A204.1 (cell line): ENCODE results near the gene PAQR3.
"Not testable (repeated sequence)": the region's sequence is repeated elsewhere in the genome, so short reads cannot be mapped to it uniquely, and the experiment has no call there.

Experiments
- FAIRE-seq: peaks from 2 replicates; lab custom pipeline; 2012; peaks lifted over from hg19 to GRCh38; lab: Jason Lieb, UNC

Gene PAQR3

GRCh38 chr4:78926826-78927225 is 12.4 kb downstream of the PAQR3 start:
- FAIRE-seq, result no peak

- FAIRE-seq, result no peak
Observed at GRCh38 chr4:78923464-78924312, 15.6 kb downstream of the PAQR3 start.

GRCh38 chr4:78922207-78922606 is 17.0 kb downstream of the PAQR3 start:
- FAIRE-seq, result no peak

DNA sequence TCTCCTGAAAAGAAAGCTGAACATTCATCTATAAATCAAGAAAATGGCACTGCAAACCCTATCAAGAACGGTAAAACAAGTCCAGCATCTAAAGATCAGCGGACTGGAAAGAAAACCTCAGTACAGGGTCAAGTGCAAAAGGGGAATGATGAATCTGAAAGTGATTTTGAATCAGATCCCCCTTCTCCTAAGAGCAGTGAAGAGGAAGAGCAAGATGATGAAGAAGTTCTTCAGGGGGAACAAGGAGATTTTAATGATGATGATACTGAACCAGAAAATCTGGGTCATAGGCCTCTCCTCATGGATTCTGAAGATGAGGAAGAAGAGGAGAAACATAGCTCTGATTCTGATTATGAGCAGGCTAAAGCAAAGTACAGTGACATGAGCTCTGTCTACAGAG is 28.6 kb downstream of the PAQR3 start:
- no peak for FAIRE-seq

DNA sequence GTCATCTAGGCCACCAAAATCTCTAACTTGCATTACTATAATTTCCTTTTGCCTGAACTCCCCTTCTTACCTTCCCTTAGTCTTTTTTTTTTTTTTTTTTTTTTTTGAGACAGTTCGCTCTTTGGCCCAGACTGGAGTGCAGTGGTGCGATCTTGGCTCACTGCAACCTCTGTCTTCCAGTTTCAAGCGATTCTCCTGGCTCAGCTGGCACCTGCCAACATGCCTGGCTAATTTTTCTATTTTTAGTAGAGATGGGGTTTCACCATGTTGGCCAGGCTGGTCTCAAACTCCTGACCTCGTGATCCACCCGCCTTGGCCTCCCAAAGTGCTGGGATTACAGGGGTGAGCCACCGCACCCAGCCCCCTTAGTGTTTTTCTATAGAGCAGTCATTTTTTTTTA is 30.3 kb downstream of the PAQR3 start:
- FAIRE-seq, result not testable (repeated sequence)

GRCh38 chr4:78907638-78908037 is 31.6 kb downstream of the PAQR3 start:
- FAIRE-seq, result no peak

DNA sequence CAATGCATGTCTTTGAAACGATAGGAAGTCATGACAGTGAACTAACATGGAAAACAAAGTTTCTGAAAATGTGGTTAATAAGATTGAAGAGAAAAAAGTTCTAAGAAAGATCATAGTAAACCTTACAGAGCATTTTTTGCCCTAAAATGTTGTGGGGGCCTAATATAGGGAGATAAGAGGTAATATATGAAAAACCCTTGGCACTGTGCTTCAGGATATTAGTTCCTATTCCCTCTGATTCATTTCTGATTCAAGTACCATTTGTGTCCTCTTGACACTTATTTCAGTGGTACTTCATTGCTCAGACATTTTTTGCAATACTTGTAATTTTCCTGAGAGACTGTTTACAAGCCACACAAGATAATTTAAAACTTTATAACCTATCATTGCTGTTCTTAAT is 35.1 kb downstream of the PAQR3 start:
- no peak for FAIRE-seq

GRCh38 chr4:78902298-78902697 is 36.9 kb downstream of the PAQR3 start:
- no peak for FAIRE-seq

GRCh38 chr4:78901882-78902281 is 37.4 kb downstream of the PAQR3 start:
- no peak for FAIRE-seq

DNA sequence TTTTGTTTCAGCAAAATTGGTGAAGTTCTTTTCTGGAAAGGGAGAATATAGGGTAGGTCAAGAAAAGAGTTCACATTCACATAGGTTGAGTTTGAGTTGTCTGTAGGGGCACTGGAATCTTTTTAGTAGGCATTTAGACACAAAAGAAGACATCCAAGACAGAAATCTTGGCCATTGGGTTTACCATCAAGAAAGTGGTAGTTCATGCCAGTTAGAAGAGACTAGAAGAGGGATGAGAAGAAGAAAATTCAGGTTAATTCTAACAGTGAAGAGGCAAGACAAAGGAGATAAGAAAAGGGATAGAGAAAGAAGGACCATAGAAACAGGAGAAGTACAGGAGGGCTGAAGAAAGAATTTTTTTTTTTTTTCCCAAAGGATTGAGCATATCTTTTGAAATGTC is 39.9 kb downstream of the PAQR3 start:
- FAIRE-seq, result no peak

DNA sequence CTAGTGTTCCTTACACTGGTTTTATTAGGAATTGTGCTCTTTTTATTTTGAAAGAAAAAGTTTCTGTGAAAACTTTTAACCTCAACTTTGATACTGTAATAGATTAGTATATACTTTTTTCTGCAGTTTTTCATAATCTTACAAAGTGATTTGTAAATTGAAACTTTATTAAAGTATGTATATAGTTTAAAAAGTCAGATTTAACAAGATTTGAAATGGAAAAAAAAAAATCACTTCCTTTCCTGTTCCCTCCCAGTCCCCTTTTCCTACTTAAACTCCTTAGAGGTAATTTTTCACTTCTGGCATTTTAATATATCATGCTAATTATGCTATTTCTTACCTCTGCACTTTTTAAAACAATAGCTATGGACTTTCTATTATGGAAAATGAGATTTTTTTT is 49.3 kb downstream of the PAQR3 start:
- no peak for FAIRE-seq

- no peak for FAIRE-seq
Observed at GRCh38 chr4:78885598-78885997, 53.6 kb downstream of the PAQR3 start.

DNA sequence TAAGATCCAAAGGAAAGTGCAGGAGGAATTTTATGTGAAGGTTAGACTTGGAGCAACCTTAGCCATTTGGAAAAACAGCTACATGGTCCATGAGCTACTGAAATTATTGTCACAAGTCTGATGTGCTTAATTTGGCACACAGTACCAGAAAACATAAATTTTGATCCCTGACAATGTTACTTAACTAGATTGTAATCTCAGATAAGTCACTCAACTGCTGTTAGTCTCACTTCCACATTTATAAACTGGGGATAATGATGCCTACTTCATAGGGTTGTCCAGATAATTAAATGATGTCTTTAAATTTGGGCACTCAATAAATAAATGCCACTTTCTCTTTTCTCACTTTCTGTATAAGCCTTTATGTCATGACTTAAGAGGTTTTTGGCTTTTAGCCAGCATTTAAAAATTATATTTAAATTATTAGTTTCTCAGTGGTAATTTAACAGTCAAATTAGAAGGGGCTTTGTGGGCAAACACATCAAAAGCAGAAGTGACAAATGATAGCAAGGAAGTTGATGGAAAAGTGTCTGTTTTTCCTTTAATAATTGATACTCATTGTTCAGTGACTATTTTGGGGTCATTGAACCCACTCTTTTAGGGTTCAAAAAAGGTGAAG is 58.3 kb downstream of the PAQR3 start:
- no peak for FAIRE-seq

DNA sequence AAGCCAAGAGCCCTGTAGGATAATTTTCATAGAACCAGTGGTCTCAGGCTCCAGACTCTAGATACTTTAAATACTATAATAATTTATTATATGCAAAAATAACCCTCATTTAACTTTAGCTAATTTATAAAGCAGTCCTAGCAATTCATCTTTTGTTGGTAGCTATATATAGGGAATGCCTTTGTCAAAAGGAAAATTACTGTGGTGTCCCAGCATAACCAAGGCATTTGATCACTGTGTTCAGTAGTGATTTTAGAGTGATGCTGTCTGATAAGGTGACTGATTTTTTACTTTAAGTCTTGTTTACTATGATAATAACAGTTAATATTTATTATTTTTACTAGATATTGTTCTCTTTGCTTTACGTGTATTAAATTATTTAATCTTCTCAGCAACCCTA is 61.2 kb downstream of the PAQR3 start:
- no peak for FAIRE-seq

DNA sequence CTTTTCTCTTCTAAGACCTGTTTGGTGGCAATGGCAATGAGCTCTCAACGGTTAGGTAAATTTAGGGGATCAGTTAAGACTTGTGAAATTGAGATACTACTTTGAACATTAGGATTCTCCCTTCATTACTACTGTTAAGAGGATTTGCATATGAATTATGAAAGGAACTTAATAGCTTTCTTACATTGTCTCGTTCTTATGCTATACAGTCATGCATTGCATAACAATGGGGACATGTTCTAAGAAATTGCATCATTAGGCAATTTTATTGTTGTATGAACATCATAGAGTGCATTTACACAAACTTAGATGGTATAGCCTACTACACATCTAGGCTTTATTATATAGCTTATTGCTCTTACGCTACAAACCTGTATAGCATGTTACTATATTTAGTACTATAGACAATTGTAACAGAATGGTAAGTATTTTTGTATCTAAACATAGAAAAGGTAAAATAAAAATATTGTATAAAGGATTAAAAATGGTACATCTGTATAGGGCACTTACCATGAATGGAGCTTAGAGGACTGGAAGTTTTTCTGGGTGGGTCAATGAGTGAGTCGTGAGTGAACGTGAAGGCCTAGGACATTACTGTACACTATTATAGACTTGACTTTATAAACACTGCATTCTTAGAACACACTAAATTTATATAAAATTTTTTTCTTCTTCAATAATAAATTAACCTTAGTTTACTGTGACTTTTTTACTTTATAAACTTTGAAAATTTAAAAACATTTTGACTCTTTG is 62.5 kb downstream of the PAQR3 start:
- peak; percentile 48 for FAIRE-seq

DNA sequence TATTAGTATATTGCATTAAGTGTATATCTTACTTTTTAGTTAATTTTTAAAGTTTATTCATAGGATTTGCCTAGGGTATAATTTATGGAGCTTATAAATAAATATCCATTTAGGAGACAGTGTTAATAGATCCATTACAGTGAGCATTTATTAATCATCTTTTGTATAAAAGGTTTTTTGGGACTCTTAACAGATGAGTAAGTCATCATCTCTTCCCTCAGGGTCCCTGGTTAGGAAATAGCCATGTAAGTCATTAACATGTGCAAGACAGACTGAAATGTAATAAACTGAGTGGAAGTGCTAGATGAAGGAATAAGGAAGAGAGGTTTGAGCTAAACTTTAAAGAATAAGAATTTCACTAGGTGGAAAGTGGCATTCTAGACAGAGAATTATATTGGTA is 69.2 kb downstream of the PAQR3 start:
- no peak for FAIRE-seq

DNA sequence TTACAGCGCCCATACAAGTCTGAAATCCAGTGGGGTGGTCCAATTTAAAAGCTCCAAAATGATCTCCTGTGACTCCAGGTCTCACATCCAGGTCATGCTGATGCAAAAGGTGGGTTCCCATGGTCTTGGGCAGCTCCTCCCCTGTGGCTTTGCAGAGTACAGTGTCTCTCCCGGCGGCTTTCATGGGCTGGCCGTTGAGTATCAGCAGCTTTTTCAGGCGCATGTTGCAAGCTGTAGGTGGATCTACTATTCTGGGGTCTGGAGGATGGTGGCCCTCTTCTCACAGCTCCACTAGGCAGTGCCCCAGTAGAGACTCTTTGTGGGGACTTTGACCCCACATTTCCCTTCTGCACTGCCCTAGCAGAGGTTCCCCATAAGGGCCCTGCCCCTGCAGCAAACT is 70.5 kb downstream of the PAQR3 start:
- not testable (repeated sequence) for FAIRE-seq

DNA sequence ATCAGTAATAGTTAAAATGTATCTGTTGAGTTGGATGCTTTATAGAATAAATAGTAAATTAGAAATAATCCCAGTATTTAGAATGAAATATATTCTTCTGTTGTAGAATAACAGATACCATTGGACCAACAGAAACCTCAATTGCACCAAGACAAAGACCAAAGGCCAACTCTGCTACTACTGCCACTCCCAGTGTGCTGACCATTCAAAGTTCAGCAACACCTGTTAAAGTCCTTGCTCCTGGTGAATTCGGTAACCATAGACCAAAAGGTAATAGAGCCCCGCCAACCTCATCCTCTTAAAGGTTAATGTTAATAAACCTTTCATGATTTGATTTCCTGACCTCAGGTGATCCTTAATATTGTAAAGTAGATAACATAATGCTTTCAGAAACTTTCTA is 73.8 kb downstream of the PAQR3 start:
- no peak for FAIRE-seq

- FAIRE-seq, result peak; percentile 96
Observed at GRCh38 chr4:78864405-78865024, 74.7 kb downstream of the PAQR3 start.

- FAIRE-seq, result no peak
Observed at GRCh38 chr4:78863991-78864390, 75.2 kb downstream of the PAQR3 start.

GRCh38 chr4:78863254-78863869 is 75.9 kb downstream of the PAQR3 start:
- FAIRE-seq, result no peak

DNA sequence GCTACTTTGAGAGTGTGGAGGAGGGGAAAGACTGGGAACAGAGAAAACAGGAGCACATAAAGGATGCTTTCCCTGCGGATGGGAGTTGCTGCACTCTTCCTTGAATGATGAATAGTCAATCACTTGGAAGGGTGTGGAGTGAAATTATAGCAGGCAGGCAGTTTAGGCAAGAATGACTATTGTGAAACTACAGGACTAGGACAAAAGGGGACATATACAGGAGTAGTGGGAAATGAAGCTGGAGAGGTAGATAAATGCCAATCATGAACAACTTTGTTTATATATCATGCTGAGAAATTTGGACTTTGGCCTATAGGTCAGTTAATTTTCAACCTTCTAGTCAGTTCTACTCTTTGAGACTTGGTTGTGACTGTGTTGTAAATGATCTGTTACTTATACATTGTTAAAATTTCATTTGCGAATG is 76.9 kb downstream of the PAQR3 start:
- no peak for FAIRE-seq
